Measurements from ENCODE around the gene STOML1. TPM values are rescaled to one million over a fixed set of nuclear protein-coding genes. Genes with fewer than 3 reads are reported as not detected.
A peak's percentile ranks its signal among the peaks of the same experiment; 100 is the strongest.
"Not testable (repeated sequence)": the region's sequence is repeated elsewhere in the genome, so short reads cannot be mapped to it uniquely, and the experiment has no call there.

The STOML1 gene
- polyA plus RNA-seq, 1 donor from 2014 or later: 6.6 TPM

DNA sequence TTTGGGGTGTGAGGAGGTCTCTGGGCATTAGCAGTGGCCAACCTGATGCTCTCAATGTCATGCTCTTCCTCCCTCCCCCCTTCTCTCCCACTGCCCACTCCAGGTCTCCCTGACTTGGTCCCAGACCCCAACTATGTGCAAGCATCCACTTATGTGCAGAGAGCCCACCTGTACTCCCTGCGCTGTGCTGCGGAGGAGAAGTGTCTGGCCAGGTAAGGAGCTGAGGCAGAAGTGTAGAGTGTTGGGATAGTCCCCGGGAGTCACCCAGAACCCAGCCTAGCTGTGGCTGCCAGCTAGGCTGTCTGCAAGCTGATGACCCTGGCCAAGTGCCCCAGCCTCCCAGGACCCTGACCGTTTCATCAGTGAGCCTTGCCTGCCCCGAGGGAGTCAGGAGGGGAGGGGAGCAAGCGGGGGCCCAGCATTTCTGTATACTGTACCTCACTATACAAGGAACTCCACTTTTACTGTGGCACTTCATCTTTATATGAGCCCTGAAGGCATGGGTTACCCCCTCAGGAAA is 49.3 kb downstream of the STOML1 start:
- peak overlapping the region in 1 of 3 donors; percentile 53 for H3K27ac Mint-ChIP-seq
- H3K9me3 Mint-ChIP-seq: no peaks in the 10 kb centered on the region
- H3K36me3 Mint-ChIP-seq: no peaks in the 10 kb centered on the region
- peaks cover 0 to 5% (median 4%) of the 10 kb centered on the region in 3 donors for H3K4me1 Mint-ChIP-seq
- no peak overlapping the region for H3K4me3 Mint-ChIP-seq
- peaks cover 1% of the 10 kb centered on the region for H3K27me3 Mint-ChIP-seq

DNA sequence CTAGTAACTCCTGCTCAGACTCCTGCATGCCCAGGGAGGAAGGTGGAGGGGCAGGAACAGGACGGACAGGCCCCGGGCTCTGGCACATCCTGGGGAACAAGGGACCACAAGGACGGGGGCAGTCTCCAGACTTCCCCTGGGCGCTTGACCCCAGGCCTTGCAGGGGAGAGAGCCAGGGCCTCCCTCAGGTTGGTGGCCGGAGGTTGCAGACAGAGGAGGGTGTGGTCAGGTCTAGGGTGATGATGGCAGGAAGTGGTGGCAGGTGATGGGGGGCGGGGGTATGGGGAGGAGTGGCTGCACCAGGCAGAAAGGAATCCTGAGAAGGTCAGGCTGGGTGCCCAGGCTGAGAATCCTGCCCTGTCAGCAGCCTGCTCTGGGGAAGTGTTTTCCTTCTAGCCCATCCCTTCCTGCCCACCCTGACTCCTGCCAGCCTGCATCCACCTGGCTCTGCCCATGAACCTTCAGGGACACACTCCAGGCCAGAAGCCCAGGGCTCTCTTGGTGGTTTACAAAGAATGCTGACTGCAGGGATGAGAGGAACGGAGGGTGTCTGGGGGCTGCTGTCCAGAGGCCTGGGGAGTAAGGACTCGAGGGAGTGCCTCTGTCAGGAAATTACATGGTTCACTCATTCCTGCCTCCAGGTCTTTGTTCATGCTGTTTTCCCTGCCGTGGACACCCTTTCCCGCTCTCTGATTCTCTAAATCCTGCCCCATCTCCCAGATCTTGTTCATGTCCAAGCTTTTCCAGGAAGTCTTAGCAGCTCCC is 50.0 kb downstream of the STOML1 start:
- Mint-ChIP-seq H3K4me1 (peaks cover 0 to 5% (median 4%) of the 10 kb centered on the region in 3 donors), H3K36me3 (no peaks in the 10 kb centered on the region), H3K9me3 (no peaks in the 10 kb centered on the region), H3K27ac (no peak overlapping the region), H3K4me3 (peak overlapping the region in 1 of 4 donors; percentile 33), H3K27me3 (peaks cover 1% of the 10 kb centered on the region)

DNA sequence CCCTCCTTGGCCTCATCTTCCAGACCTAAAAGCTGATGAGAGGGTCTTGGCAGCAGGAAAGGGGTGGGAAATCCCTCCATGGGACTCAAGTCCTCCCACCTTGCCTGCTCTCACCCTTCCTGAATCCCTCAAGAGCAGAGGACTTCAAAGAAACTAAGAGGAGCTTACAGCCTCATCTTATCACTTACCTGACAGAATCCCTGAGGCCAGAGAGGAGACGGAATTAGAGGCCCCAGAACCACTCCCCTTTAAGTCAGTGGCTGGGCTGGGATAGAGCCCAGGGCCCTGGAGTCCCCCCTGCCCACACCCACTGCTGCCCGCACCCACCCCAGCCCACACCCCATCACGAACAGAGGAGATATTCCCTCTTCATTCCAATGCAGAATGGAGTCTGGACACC is 50.6 kb downstream of the STOML1 start:
- Mint-ChIP-seq H3K4me3 (peak overlapping the region in 1 of 4 donors; percentile 33), H3K9me3 (no peaks in the 10 kb centered on the region), H3K4me1 (peaks cover 0 to 6% (median 5%) of the 10 kb centered on the region in 3 donors), H3K27ac (no peak overlapping the region), H3K36me3 (no peaks in the 10 kb centered on the region), H3K27me3 (no peaks in the 10 kb centered on the region)

DNA sequence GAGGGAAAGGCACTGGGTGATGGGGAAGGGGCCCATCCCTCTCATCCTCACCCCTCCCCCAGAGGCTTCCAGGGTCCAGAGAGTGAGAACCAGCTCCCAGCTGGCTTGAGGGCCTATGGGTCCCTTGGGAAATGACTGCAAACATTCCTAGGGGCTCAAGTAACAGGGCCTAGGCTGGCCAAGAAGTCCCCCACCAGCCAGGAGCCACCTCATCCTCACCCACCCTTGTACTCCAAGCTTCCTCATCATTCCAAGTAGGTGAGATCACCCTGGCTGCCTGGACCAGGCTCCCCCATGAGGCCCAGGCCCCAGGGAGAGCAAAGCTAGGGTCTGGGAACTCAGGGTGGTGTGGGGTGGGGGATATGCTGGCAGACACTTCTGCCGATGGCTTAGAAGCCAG is 51.1 kb downstream of the STOML1 start:
- Mint-ChIP-seq H3K4me1 (peaks cover 0 to 7% (median 5%) of the 10 kb centered on the region in 3 donors), H3K4me3 (no peak overlapping the region), H3K9me3 (no peaks in the 10 kb centered on the region), H3K36me3 (no peaks in the 10 kb centered on the region), H3K27me3 (no peaks in the 10 kb centered on the region), H3K27ac (no peak overlapping the region)

DNA sequence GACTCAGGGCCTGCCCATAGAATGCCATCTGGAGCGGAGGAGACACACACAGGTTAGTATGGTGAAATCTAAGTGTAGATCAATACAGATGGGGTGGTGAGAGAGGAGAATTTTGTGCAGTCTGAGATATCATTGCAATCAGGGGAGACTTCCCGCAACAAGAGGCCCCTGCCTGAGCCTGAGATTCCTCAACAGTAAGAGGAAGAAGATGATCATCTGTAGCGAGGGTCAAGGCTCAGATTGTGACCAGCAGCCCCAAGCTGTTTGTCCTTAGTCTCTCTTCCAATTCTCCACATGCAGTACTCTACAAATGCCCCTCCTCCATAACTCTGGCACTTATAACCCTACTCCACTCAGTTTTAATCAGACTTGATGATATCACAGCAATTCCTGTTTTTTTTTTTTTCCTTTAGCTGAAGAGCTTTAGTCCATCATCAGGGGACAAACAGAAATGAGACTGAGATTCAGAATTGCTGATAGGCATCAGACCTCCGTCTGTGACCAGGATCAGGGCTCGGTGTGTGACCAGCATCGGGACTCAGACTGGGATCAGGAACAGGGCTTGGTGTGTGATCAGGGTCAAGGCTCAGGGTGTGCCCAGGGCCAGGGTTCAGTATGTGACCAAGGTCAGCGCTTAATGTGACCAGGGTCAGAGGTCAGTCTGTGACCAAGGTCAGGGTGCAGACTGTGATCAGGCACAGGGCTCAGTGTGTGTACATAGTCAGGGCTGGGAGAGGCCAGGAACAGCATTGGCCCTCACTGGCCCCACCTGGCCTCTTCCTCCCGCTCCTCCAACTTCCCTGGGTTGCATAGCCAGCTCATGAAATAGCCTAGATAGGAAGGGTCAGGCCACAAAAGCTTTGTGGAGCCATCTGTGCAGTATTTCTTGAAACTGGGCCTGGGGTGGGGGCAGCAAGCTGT is 51.8 kb downstream of the STOML1 start:
- no peaks in the 10 kb centered on the region for H3K9me3 Mint-ChIP-seq
- H3K27ac Mint-ChIP-seq: peak overlapping the region in 1 of 3 donors; percentile 28
- H3K4me1 Mint-ChIP-seq: peaks cover 0 to 6% (median 4%) of the 10 kb centered on the region in 3 donors
- H3K27me3 Mint-ChIP-seq: no peaks in the 10 kb centered on the region
- H3K4me3 Mint-ChIP-seq: no peak overlapping the region
- H3K36me3 Mint-ChIP-seq: no peaks in the 10 kb centered on the region

DNA sequence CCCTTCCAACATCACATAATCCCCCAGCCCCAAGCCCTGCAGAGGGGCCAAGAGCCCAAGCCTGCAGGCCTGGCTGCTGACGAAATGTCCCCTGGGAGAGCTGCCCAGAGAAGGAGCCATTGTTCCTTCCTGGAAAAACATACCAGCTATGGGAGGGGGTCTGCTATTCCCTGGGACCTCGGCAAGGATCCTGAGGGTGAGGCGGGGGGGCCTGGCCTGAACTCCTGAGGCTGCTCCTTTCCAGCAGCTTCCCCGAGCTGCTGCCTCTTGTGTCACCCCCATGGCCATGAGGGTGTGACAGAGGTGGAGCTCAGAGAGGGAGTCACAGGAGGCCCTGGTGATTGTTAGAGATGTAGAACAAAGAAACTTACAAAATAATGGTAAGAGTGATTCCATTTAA is 53.0 kb downstream of the STOML1 start:
- Mint-ChIP-seq H3K4me3 (no peak overlapping the region), H3K4me1 (peaks cover 0 to 6% (median 4%) of the 10 kb centered on the region in 3 donors), H3K27me3 (peaks cover 3% of the 10 kb centered on the region), H3K36me3 (no peaks in the 10 kb centered on the region), H3K9me3 (no peaks in the 10 kb centered on the region), H3K27ac (no peak overlapping the region)

DNA sequence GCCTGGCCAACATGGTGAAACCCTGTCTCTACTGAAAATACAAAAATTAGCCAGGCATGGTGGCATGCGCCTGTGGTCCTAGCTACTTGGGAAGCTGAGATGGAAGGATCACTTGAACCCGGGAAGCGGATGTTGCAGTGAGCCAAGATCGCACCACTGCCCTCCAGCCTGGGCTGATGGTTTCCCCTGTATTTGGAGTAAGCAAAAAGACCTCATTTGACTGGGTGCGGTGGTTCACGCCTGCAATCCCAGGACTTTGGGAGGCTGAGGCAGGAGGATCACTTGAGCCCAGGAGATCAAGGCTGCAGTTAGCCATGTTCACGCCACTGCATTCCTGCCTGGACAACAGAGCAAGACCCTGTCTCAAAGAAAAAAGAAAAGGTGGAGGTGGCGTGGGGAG is 53.6 kb downstream of the STOML1 start:
- not testable (repeated sequence) for H3K4me3 Mint-ChIP-seq, H3K4me1 Mint-ChIP-seq, H3K9me3 Mint-ChIP-seq, H3K27ac Mint-ChIP-seq, H3K36me3 Mint-ChIP-seq, H3K27me3 Mint-ChIP-seq

DNA sequence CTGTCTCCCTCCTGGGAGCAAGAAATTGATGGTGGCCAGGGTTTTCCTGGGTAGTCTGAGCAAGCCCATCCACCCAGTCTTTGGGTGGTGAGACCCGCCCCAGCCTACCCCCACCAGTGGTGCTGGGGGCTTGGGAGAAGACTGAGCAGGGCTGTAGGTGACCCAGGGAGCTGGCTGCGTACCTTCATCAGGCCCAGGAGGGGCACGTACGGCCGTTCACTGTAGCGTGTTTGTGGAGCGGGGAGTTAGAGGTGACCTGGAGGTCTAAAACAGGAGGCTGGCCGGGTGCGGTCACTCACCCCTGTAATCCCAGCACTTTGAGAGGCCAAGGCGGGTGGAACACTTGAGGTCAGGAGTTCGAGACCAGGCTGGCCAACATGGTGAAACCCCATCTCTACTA is 54.4 kb downstream of the STOML1 start:
- H3K27ac Mint-ChIP-seq: no peak overlapping the region
- H3K4me3 Mint-ChIP-seq: no peak overlapping the region
- H3K27me3 Mint-ChIP-seq: peaks cover 3% of the 10 kb centered on the region
- H3K4me1 Mint-ChIP-seq: peaks cover 0 to 6% (median 4%) of the 10 kb centered on the region in 3 donors
- no peaks in the 10 kb centered on the region for H3K9me3 Mint-ChIP-seq
- H3K36me3 Mint-ChIP-seq: no peaks in the 10 kb centered on the region

DNA sequence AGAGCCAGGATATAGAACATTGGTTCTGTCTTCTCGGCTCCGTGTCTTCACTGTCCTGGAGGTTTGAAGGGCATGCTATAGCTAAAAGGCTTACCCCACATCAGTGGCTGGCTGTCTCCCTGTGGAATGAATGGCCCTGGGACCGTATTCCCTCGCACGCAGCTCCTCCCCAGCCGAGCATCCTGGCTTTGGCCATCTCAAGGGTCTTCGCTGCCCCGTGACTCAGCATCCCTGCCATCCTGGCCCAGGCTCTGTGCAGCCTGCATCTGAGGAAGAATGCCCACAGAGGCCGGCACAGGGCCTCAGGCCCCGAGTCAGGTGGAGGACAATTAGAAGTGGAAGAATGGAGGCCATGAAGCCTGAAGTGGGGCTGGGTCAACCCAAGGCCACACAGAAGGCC is 54.8 kb downstream of the STOML1 start:
- Mint-ChIP-seq H3K4me3 (no peak overlapping the region), H3K9me3 (no peaks in the 10 kb centered on the region), H3K4me1 (peaks cover 0 to 4% (median 2%) of the 10 kb centered on the region in 3 donors), H3K27ac (no peak overlapping the region), H3K27me3 (peaks cover 3% of the 10 kb centered on the region), H3K36me3 (no peaks in the 10 kb centered on the region)

DNA sequence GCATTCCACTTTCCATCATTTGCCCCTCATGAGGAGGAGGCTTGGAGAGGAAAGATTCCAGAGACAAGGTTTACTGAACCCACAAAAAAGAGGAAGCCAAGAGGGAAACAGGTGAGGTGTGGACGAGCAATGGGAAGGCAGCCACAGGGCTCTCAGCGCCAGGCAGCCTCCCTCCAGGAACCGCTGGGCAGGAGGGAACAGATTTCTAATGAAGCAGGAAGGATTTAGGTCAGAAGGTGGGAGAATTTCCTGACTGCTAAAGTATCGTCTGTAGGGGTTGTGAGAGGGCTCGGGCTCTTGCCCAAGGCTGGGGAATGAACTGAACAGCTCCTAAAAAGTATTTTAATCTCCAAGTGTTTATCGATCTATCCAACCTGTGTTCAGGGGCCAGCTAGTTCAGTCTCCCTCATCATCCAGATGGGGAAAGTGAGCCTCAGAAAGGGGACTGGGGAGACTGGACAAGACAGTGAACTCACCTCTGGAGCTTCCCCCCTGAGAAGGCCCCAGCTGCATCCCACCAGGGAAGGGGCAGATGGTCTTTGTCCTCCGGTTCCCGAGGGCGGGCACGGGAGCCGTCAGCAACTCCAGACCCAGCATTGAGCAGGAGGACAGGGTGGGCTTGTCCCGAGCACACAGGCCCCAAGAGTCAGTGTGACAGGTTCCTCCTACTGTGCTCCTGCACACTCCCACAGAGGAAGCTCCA is 55.4 kb downstream of the STOML1 start:
- Mint-ChIP-seq H3K27ac (no peak overlapping the region), H3K27me3 (peaks cover 3% of the 10 kb centered on the region), H3K4me1 (peaks cover 0 to 2% (median 1%) of the 10 kb centered on the region in 3 donors), H3K36me3 (no peaks in the 10 kb centered on the region), H3K4me3 (no peak overlapping the region), H3K9me3 (no peaks in the 10 kb centered on the region)

DNA sequence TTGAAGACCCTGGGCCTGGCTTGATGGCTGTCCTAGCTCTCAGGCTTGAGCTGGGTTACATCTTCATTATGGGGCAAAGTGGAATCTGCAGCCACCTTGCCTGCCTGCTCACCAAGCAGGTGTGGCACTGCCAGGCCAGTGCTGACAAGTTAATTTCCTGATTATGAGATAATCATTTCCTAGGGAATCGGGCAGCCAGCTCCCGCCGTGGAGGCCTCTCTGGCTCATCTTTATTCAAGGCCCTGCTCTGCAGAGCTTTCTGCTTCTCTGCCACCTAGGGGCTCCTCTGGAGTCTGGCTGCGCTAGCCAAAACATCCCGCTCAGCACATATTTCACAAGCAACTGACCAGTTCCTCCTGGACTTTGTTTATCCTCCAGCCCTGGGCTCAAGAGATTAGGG is 55.9 kb downstream of the STOML1 start:
- H3K27me3 Mint-ChIP-seq: peaks cover 4% of the 10 kb centered on the region
- no peak overlapping the region for H3K27ac Mint-ChIP-seq
- peaks cover 0 to 5% (median 2%) of the 10 kb centered on the region in 3 donors for H3K4me1 Mint-ChIP-seq
- H3K36me3 Mint-ChIP-seq: no peaks in the 10 kb centered on the region
- no peak overlapping the region for H3K4me3 Mint-ChIP-seq
- no peaks in the 10 kb centered on the region for H3K9me3 Mint-ChIP-seq

DNA sequence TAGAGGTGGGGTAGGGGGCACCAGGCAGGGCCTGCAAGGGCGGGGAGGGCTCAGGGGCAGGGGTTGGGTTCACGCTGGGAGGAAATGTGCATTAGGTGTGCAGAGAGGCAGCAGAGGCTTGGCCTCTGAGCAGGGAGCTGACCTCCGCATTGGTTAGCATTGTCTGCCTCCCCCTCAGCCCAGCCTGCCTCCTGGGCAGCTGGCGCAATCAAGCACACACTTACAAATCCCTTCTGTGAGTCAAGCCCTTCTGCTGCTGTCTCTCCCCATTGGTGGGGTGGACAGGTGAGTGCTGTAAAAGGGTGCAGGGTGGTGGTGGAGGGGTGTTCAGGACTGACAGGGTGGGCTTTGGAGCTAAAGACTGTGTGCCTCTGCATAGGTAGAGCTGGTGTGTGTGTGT is 56.5 kb downstream of the STOML1 start:
- H3K36me3 Mint-ChIP-seq: no peaks in the 10 kb centered on the region
- H3K9me3 Mint-ChIP-seq: no peaks in the 10 kb centered on the region
- H3K4me3 Mint-ChIP-seq: no peak overlapping the region
- no peak overlapping the region for H3K27ac Mint-ChIP-seq
- peaks cover 6% of the 10 kb centered on the region for H3K27me3 Mint-ChIP-seq
- H3K4me1 Mint-ChIP-seq: peaks cover 0 to 5% (median 2%) of the 10 kb centered on the region in 3 donors

DNA sequence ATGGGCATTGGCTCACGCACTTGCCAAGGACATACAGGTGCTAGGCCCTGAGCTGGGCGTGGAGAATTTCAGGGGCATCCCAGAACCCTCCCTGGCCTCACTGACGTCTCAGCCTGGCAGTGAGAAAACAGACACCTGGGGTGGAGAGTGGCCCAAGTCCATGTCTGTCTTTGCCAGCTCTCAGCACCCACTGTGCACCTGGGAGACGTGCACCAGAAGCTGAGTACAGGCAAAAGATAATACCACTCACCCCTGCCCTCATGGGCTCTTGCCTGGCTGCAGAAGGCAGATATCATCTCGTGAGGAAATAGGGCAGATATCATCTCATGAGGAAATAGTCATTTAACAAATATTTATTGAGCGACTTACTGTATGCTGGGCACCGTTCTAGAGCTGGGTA is 57.8 kb downstream of the STOML1 start:
- Mint-ChIP-seq H3K27ac (no peak overlapping the region), H3K9me3 (no peaks in the 10 kb centered on the region), H3K4me1 (peaks cover 0 to 5% (median 2%) of the 10 kb centered on the region in 3 donors), H3K36me3 (no peaks in the 10 kb centered on the region), H3K27me3 (peaks cover 6% of the 10 kb centered on the region), H3K4me3 (no peak overlapping the region)

DNA sequence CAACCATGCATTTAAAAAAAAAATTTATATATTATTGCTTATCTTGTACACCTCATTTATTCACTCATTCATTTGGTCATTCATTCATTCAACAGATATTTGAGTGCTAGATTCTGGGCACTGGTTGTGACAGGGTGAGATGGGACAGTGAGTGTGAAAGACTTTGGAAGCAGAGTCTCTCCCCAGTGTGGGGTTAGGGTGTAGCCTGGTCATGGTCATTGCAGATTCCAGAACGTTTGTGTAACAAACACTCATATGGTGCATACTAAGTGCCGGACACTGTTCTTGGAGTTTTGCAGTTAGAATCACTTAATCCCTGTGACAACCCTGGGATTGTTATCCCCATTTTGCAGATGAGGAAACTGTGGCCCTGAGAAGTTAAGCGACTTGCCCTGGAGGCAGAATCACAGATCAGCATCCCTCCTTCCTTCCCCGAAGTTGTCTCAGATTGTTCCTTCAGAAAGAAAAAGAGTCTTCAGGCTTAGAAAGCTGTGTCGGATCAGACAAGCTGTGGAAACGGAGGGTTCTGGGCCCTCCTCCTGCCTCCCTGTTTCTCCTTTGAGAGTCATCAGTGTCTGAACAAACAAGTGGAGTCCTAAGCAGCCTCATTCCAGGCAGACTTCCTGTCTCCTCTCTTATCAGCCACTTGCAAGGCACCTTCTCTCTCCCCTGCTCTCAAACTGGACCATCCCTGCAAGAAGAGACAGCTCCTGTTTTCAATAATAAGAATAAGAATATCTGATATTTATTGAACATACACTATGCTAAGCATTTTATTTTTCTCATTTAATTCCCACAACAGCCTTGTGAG is 59.5 kb downstream of the STOML1 start:
- H3K4me3 Mint-ChIP-seq: no peak overlapping the region
- H3K36me3 Mint-ChIP-seq: no peaks in the 10 kb centered on the region
- peaks cover 11% of the 10 kb centered on the region for H3K27me3 Mint-ChIP-seq
- no peak overlapping the region for H3K27ac Mint-ChIP-seq
- H3K9me3 Mint-ChIP-seq: no peaks in the 10 kb centered on the region
- H3K4me1 Mint-ChIP-seq: peaks cover 0 to 8% (median 5%) of the 10 kb centered on the region in 3 donors
